ENCODE measurements around the gene HIVEP3.

Gene HIVEP3

DNA sequence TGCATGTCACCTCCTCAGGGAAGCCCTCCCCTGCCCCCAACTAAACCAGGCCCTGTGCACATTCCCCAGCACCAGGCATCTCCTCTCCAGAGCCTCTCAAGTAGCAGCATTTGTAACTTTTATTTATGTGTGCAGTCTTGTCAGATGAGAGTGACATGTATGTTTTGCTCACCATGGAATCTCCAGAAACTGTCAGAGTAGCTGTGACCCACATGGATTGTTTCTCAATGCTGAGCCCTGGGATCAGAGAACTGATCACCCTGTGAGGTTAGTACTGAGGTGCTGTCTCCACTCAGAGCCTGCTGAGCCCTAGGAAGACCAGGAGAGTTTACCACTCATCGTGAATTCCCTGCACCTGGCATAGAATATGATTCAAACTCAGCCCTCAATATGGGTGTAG is 243.3 kb downstream of the HIVEP3 start:
- no peak for DNase-seq

DNA sequence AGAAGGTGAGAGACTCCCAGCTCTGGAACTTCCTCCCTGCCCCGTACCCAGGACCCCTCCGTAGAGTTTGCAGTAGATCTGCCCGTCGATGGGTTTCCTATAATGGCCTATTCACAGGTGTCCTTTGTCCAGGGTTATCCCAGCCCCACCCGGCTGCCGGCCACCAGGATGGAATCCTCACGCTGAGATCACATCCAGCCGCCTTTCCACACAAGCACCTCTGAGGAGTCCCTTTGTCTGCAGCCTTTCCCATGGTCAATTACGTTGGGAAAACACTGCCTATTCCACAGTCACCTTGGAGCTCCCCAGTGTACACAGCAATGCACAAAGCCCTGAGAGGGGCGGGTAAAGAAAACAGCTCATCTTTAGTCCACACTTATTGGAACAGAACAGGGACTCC is 244.2 kb downstream of the HIVEP3 start:
- DNase-seq: no peak

DNA sequence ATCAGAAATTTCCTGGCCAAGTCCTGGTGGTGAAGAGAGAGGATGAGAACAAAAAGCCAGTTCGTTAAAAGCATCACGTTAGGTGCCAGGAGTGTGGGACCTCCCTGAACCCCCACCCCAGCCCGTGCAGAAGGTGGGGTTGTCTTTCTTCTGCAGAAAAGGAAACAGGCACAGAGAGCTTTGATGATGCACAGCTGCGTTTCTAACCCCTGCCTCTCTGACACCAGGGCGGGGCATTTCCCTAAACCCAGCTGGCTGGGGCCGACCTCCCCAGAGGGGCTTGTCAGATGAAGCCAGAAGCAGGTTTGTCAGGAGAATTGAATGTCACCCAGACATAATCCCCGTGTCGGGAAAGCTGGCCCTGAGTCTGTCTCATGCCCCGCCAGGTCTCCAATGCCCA is 244.9 kb downstream of the HIVEP3 start:
- DNase-seq: no peak

DNA sequence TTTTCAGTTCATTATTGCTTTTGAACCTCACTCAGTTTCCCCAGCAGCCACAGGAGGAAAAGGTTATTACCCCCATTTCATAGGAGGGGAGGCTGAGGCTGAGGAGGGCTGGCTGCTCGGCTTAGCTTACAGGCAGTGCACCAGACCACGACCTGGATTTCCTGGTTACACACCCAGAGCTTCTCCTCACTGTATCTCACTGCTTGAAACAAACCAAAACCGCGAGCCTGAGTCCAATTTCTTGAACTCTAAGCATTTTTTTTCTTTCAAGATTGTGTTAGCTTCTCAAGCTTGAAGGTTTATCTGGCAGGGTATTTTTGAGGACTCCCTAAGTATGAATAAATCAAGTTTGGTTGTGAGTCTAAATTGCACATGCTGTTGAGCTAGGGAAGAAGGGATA is 245.3 kb downstream of the HIVEP3 start:
- no peak for DNase-seq

DNA sequence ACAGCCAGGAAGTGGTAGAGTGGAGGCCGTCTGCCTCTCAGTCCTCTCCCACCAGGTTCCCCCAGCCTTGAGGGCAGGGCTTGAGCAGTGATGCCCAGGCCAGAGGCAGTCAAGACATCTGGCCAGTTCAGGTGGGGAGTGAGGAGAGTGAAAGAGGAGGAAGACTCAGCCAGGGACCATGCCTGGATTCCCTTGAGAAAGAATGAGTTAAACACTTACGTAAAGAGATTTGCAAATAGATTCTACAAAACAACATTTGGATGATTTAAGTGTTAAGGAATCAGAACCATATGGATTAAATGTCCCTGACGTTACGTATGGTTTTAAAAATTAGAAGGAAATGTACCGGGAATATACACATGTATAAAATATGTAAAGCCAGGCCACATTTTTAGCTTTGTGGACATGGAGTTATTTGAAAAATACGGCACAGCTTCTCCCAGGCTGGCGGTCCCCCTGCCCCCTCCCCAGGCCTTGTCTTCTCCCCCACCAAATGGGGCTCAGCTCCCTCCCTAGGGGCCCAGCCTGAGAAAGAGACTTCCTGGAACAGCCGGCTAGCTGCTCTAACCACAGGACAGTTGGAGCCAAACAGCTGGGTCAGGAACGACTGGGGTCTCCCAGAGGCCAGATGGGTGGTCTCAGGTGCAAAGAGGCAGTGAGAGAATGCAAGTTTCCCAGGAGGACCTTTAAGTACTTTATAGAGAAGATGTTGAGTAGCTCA is 245.9 kb downstream of the HIVEP3 start:
- DNase-seq: no peak

DNA sequence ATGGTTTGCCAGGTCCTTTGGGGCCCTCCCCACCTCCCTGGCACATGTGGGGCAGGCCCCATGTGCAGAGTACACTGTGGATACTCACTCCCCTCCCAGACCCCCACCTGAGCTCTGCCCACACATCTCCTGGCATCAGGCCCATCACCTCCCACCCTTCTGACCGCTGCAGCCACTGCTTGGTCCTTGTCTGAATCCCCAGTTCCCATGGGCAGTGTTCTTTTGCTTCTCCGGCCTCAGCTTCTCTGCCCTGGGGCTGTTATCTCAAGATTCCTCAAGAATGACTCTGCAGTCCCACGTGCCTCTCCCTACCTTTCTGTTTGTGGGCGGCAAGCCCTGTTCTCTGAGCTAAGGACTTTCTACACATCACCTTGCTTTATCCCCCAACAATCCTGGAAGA is 246.5 kb downstream of the HIVEP3 start:
- no peak for DNase-seq

DNA sequence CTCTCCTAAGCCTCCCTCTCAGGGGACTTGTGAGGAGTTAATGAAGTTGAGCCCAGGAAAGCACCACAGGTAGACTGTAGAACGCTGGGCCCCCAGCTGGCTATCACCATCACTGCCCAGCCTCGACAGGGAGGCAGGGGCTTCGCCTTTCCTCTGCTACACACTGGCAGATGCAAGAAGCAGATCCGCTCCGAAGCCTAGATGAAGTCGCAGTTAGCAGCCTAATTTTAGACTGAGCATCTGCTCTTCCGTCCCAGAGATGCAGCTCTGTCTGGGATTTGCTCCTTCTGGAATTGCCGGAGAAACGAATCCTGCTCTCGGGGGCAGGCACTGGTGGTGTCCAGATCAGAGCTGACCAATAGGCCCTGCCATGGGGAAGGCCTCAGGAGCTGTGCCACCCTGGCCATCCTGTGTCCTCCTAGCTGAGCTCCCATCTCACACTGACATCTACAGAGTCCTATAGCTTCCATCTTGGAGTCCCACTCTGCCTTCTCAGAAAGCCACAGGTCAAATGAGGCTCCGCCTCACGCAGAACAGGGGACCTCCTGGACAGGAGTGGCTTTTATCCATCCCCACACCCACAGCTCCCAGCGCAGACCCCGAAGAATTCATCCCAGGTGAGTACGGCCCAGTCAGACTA is 247.5 kb downstream of the HIVEP3 start:
- no peak for DNase-seq

DNA sequence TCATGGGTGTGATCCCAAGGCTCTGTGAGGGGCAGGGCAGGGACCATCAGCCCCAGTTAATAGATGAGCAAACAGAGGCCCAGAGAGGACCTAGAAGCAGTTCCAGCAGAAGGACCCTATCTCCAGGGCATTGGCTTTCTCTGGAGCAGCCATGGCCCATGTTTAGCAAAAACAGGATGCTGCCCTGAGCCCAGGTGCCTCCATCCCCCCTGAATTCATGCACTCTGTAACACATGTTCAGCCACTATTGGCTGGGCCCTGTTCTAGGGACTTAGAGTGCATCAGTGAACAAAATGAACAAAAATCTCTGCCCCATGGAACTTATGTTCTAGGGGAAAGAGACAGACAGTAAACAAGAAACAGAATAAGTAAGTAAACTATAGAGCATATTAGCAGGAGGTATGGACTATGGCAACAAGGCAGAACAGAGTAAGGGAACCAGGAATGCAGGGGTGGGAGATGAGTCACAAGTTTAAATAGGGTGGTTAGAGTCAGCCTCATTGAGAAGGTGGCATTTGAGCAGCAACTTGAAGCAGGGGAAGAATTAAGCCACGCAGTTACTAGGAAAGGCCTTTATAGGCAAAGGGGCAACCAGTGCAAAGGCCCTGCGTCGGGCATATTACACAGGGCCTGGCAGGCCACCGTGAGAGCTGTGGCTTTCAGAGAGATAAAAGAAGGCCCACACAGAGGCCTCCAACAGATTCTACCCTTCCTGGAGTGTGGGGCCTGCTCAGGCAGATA is 248.3 kb downstream of the HIVEP3 start:
- DNase-seq: no peak

DNA sequence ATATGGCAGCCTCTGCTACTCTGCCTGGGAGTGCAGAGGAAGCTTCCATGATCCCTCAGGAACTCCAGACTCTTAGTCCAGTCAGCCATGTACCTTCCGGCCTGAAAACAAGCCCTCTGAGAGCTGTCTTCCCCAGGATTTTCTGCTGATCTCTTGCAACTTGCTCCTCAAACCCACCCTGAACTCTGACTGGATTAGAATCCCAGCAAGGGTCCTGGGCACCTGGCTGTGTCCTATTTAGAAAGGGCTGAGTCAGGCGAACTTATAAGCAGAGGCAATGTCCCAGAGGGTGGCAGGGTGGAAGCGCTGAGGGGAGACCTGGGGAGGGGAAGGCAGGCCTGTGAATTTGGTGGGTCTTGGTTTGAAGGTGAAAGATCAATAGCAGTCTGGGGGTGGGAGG is 249.8 kb downstream of the HIVEP3 start:
- no peak for DNase-seq

DNA sequence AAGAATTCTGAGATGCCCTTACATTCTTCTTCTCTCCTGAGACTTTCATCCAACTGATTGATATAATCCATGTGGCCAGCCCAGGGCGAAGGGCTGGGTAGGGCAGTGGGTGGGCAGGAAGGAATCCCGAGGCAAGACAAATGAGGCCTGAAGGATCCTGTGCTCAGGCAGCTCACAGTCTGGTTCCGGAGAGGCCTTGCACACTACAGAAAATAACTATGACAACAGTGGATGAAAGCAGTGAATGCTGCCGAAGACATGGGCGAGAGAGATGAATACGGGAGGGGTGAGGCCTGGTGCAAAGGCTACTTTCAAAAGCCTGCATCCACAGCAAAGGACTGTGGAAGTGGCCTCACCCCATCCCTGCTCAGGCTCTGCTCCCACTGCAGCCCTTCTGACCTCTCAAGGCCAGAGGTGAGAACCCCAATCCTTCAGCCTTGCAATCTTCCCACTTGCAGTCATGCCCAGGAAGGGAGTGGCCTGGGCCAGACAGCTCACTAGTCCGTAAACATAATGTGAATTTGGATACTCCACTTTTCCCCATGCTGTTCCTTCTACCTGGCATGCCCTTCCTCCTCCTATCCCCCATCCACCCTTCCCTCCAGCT is 250.6 kb downstream of the HIVEP3 start:
- DNase-seq: no peak

DNA sequence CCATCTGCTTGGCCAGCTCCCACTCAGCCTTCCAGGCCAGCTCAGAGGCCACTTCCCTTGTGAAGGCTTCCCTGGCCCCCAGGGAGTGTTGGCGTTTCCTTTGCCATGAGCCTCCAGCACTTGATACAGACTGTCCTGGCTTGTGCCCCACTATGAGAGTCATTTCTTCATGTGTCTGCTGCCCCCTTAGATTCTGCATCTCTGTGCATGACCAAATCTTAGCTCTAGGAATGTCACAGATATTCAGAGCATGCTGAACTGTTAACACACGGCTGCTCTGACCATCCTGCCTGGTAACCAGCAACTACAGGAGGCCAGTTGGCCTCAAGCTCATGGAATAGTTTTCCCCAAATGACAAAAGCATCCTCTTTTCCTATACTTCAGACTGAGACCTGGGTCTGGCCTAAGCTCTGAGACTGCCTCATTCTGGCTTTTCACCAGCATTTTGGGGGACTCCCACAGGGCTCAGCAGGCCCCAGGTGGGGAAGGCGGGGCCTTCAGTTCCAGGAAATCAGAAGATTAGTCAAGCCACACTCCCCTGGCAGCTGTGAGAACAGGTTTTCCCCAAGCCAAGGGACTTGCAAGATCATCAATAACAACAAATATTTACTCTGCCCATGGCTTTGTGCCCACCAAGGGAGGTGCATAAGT is 251.6 kb downstream of the HIVEP3 start:
- DNase-seq: no peak

DNA sequence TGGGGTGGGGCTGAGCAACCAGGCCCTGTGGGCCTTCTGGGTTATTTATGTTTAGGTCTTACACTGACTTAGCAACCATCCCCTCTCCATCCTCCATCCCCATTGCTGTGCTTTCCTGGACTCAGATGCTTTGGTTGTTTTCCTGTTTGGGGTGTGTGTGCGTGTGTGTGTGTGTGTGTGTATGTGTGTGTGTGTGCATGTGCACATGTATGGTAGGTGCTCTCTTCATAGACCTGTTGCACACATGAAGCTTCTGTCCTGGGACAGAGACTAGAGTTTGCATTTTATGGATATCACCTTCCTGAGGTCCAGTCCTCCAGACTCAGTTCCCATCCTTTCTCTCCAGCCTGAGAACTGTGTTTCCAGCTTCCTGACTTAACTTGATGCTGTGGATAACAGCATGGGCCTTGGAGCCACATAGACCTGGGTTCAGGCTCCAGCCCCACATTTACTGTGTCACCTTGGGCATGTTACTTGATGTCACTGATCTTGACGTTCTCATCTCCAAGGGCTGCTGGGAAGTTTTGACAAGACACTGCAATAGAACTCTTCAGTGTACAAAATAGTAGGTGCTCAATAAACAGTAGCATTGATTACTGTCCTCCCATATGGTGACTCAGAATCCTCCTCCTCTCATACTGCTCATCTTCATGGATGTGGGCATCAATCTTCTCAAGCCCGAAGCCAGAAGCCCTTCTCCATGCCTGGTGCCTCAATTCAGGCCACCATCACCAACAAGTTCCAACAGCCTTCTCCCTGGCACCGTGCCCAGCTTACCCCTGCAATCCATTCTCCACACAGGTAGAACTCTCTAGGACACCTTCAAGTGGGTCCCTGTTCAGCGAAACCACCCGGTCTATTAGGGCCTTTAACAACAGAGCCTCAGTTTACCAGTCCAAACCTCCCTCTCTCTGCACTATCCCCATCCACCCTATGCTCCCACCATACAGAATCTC is 252.5 kb downstream of the HIVEP3 start:
- DNase-seq: no peak

DNA sequence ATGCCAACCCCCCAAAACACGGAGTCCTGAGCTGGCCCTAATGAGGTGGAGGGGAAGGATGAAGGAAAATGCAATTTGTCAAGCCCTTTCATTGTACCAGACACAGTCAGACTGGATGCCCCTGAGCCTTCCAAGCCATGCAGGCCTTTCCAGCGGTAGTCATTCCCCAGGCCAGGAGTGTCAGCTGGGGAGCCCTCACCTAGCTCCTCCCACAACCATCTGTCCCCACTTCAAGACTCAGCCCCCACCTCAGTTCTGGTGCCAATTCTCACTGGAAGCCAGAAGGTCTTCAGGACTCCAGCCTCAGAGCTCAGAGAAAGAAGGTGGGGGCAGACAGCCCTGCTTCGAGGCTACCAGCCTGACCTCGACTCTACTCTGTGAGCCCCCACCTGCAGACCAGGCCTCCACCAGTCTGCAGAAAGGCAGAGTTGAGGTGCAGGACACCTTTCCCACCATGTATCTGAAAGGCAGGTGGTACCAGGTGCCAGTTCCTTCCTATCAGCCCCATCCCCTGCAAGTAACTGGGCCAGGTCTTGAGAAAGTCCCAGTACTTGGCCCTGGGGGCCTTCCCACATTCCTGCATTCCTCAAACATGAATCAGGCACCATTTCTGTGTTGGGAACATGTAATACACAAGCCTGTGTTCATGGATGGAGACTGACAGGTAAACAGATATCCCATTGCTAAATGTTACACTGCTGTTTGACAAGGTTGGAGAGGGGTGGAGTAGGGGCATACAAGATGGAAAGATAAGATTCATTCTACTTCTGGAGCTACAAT is 253.7 kb downstream of the HIVEP3 start:
- DNase-seq: no peak

DNA sequence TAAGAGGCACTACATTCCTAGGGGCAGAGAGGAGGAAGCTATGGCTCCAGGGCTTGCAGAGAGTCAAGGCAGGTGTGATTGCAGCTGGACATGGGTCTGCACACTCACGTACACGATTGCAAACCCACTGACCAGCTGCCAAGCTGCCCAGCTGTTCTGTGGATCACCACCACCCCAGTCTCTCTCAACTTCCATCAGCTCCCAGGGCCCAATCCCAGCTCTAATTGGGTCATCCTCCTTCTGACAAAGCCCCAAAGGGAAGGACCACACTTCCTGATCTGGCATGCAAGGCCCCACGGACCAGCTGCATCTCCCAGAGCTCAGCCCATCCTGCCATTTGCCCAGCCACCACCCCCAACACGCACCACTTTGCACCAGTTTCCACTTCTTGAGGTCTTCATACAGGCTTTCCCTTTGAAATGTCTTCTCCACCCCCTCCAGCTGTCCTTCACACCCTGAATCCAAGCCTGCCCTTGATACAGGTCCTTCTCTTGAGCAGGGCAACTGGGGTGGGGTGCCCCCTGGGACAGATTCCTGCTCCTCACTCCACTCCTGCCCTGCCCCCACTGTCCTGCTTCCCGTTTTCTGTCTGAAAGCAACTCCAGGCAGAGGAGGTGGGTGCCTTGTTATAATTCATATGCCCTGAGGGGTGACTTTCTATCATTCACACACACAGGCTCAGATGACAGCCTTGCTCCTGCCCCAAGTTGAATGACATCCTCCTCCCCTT is 254.9 kb downstream of the HIVEP3 start:
- DNase-seq: no peak

DNA sequence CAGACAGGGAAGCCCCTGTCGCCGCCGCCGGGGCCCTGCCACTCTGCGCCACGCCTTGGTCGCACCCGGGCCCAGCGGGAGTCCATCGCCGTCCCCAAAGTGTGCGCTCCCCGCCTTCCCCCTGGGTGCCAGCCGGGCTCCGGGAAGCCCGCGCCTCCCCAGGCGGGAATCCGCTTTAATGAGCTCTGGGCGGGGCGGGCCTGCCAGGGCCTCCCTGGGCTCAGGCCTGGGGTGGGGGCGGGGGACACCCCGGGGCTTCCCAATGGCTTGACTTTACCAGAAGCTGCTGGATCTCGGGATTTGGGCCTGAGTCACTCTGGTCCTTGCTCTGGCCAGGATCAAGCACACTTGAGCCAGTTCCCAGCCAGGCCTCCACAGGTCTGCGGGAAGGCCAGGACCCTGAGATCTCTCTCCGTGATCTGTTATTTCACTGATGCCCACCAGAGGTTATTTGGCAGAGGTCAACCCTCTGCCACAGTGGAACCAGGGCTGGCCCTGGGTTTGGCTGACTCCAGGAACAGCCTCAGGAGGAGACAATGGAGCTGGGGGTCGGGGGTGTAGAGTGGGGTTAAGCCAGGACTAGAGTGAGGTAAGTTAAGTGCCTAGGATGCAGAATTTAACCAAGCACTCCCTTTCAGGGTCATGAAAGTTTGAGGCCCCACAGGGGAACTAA is 255.8 kb downstream of the HIVEP3 start:
- DNase-seq: no peak

DNA sequence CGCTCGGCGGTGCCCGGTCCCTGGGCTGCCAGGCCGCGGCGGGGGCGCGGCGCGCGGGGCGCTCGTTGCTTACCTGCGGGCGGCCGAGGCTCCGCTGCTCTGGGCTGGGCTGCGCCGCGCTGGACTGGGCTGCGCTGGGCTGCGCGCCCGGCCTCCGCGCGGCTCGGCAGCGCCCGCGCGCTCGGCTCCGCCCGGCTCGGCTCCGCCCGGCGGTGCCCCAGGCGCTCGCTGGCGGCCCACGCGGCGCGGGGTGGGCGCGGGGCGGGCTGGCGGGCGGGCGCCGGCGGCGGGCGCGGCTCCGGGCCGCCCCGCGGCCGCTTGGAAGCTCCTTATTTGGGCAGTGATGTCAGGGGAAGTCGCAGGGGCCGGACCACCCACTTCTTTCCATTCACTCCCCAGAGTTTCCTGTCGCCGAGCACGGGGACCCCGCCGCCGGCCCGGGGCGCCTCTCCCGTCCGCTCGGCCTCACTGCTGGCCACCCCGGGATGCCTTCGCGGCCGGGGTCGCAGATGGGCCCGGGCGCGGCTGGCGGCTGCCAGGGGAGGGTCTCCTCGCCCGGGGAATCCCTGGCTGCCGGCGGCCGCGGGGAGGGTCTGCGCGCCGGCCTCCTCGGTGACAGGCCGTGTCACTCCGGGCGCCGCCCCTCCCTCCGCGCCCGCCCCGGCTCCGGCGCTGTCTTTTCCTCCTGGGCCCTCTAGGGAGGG is 256.5 kb downstream of the HIVEP3 start:
- DNase-seq: peak; percentile 39

DNA sequence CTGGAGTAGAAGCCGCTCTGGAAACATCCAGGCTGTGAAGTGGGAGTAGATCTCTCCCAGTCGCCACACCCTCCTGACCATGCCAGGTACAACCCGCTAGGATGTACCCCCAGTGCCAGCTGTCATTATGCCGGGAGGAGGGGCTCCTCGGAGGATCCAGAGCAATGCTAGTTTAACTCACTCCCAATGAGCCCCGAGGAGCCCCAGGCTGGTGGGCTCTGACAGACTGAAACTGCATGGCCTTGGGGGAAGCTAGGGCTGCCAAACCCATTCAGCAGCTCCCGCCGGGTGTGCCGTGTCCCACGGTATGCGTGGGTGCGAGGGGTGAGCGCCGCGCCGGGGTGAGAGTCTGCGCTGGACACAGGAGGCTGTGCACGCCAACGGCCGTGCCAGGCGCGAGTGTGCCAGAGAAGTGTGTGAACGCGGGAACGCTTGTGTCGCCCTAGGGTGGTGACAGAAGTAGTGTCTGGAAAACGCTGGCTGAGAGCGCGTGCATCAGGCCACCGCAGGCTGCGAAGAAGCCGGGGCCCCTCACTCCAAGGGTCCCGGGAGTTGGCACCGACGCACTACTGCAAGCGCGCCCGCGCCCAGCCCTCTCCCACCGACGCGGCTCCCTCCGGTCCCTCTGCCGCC is 257.2 kb downstream of the HIVEP3 start:
- peak; percentile 45 for DNase-seq

DNA sequence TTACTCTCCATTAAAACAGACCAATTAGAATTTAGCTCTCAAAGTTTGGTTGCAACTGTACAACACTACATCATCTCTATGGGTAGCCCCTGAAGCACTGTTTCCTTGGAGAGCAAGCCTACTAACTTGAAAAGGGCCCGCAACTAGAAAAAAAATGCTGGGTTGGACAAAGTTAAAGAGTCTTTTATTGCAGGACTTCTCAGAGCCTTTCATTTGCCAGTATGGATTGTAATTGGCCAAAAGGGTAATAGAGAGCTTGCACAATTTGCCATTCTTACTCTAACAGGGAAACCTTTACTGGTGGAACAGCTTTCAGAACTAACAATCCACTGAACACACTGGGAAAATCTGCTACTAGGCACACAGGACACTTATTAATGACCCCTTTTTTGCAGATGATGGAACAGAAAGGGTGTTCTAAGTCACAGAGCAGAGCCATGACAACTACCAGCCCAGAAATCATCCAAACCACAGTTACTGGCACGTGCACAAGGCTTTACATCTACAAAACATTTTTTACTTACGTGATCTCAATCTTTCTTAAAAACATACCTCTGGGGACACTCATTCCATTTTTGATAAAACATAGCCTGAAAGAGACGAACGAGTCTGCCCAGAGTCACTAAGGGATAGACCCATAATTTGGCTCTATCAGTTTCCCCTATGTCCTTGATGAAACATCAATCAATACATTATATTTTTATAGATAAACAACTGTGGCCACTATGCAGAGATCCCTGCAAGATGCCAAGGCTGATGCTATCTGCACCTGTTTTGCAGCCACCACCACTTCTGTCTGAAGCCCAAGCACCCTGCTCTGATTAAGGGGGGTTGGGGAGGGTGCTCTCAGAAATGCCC is 257.9 kb downstream of the HIVEP3 start:
- peak; percentile 21 for DNase-seq
